Fibroblast of lung (primary cell): ENCODE measurements around the gene HCST. TPM values are rescaled to one million over a fixed set of nuclear protein-coding genes. Genes with fewer than 3 reads are reported as not detected.
A peak's percentile ranks its signal among the peaks of the same experiment; 100 is the strongest.

Experiments used
- DNase-seq, 2 donors: peaks; one replicate each; pipeline versions ENCODE4 v3.0.0 to v3.0.0-alpha.2; 2010; ENCODE audit warnings: low read depth in 2 of 2
- H2AFZ ChIP-seq: 2 replicates; pipeline ENCODE4 v1.5.1; 2012; ENCODE audit warnings: low read length, control low read depth, inconsistent platforms
- H3K27ac ChIP-seq: 2 replicates; pipeline ENCODE4 v1.5.1; 2011; ENCODE audit warnings: low read length, control low read depth; ENCODE audit not compliant: insufficient read depth
- H3K27me3 ChIP-seq: 2 replicates; pipeline ENCODE4 v1.5.1; 2011; ENCODE audit warnings: mild to moderate bottlenecking, low read length; ENCODE audit not compliant: control insufficient read depth, insufficient read depth
- H3K36me3 ChIP-seq: 2 replicates; pipeline ENCODE4 v1.5.1; 2011; ENCODE audit warnings: low read length; ENCODE audit not compliant: control insufficient read depth, insufficient read depth
- H3K4me1 ChIP-seq: 2 replicates; pipeline ENCODE4 v1.5.1; 2011; ENCODE audit warnings: low read length; ENCODE audit not compliant: control insufficient read depth, insufficient read depth; ENCODE audit errors: extremely low read depth
- H3K4me2 ChIP-seq: 2 replicates; pipeline ENCODE4 v1.5.1; 2011; ENCODE audit warnings: low read length, control low read depth; ENCODE audit not compliant: insufficient read depth; ENCODE audit errors: extremely low read depth
- H3K4me3 ChIP-seq, 4 experiments: fragments of 200-600 bp in 1 of 4; sonication (generic) in 1 of 4; replicated peaks in 1 of 4; 2 replicates each; pipeline ENCODE4 v1.5.1; 2011 to 2016; ENCODE audit warnings: low read length in 4 of 4, low read depth in 3 of 4, mild to moderate bottlenecking in 3 of 4, control low read depth in 2 of 4, inconsistent platforms in 1 of 4, mixed read lengths in 1 of 4; ENCODE audit not compliant: insufficient read depth in 1 of 4; ENCODE audit errors: control extremely low read depth in 1 of 4
- H3K79me2 ChIP-seq: 2 replicates; pipeline ENCODE4 v1.5.1; 2012; ENCODE audit warnings: mild to moderate bottlenecking, low read length, inconsistent platforms; ENCODE audit not compliant: control insufficient read depth, insufficient read depth
- H3K9ac ChIP-seq: 2 replicates; pipeline ENCODE4 v1.5.1; 2011; ENCODE audit warnings: mild to moderate bottlenecking, low read length, control low read depth; ENCODE audit not compliant: insufficient read depth
- H3K9me3 ChIP-seq: 2 replicates; pipeline ENCODE4 v1.5.1; 2012; ENCODE audit warnings: low read depth, low read length; ENCODE audit not compliant: control insufficient read depth, insufficient read depth
- H4K20me1 ChIP-seq: 2 replicates; pipeline ENCODE4 v1.5.1; 2011; ENCODE audit warnings: low read length; ENCODE audit not compliant: control insufficient read depth, insufficient read depth; ENCODE audit errors: extremely low read depth
- CTCF ChIP-seq, 2 donors: IDR thresholded peaks in 1 of 2; conservative IDR thresholded peaks in 1 of 2; 1 replicate in 1 of 2; 2 replicates in 1 of 2; pipeline ENCODE4 v1.5.1; 2011 to 2012; ENCODE audit warnings: low read length in 2 of 2, control low read depth in 1 of 2, inconsistent platforms in 1 of 2, low read depth in 1 of 2, mild to moderate bottlenecking in 1 of 2
- EZH2 ChIP-seq: IDR thresholded peaks from 2 replicates; pipeline ENCODE4 v1.5.1; 2012; ENCODE audit warnings: low read length, control low read depth, mild to moderate bottlenecking; ENCODE audit errors: missing control alignments
- polyA plus RNA-seq, 2 donors: library from polyadenylated mRNA; depleted of rRNA in 1 of 2; stranded (reverse) in 1 of 2; unstranded in 1 of 2; fragments of >200 nt; gene quantifications; 2 replicates each; pipeline ENCODE4 v1.2.1, GENCODE V29; 2011 to 2012; ENCODE audit warnings: missing spikeins in 1 of 2
- total RNA-seq: library from RNA; depleted of rRNA; stranded (reverse); fragments of >200 nt; gene quantifications from 2 replicates; pipeline ENCODE4 v1.2.1, GENCODE V29; 2014

HCST gene
- total and polyA plus RNA-seq, 2 donors (not counting 1 experiment from before 2014, with no cell fraction given) = 0.14 to 2.0 TPM

GRCh38 chr19:35895911-35896642 lies 6.3 kb upstream of the HCST start:
- no peak overlapping the region for H2AFZ ChIP-seq
- peaks cover 12% of the 10 kb centered on the region for H3K36me3 ChIP-seq
- no peak overlapping the region for H3K4me2 ChIP-seq
- no peak overlapping the region for H3K27ac ChIP-seq
- H3K79me2 ChIP-seq = peaks cover 4% of the 10 kb centered on the region
- H3K9ac ChIP-seq = no peak overlapping the region
- no peaks in the 10 kb centered on the region for H4K20me1 ChIP-seq
- H3K4me1 ChIP-seq = no peaks in the 10 kb centered on the region
- H3K27me3 ChIP-seq = no peaks in the 10 kb centered on the region
- H3K9me3 ChIP-seq = no peaks in the 10 kb centered on the region
- no peak for TF ChIP-seq EZH2
- no peak for TF ChIP-seq CTCF (conservative IDR thresholded peaks at IDR 0.05 in 1 of 2, IDR thresholded peaks at IDR 0.05 in 1 of 2; ENCODE audit: low read depth in 1 of 2, low read length in 2 of 2)
- H3K4me3 ChIP-seq = no peak overlapping the region
- no peak for DNase-seq

- H2AFZ ChIP-seq = no peak overlapping the region
- no peaks in the 10 kb centered on the region for H4K20me1 ChIP-seq
- no peak overlapping the region for H3K27ac ChIP-seq
- H3K9ac ChIP-seq = no peak overlapping the region
- peaks cover 12% of the 10 kb centered on the region for H3K36me3 ChIP-seq
- no peak for TF ChIP-seq EZH2
- TF ChIP-seq CTCF (conservative IDR thresholded peaks at IDR 0.05 in 1 of 2, IDR thresholded peaks at IDR 0.05 in 1 of 2; ENCODE audit: low read depth in 1 of 2, low read length in 2 of 2) = no peak
- H3K4me3 ChIP-seq = no peak overlapping the region
- H3K79me2 ChIP-seq = peaks cover 4% of the 10 kb centered on the region
- no peak for DNase-seq
- H3K27me3 ChIP-seq = no peaks in the 10 kb centered on the region
- peaks cover under 1% of the 10 kb centered on the region for H3K4me1 ChIP-seq
- no peaks in the 10 kb centered on the region for H3K9me3 ChIP-seq
- H3K4me2 ChIP-seq = no peak overlapping the region
Measured at GRCh38 chr19:35896643-35897040, 5.7 kb upstream of the HCST start.

GRCh38 chr19:35897706-35898451 lies 4.5 kb upstream of the HCST start:
- peak overlapping the region; percentile 75 to 94 (median 80) for H3K4me3 ChIP-seq
- H3K4me2 ChIP-seq = peak overlapping the region; percentile 86

More at GRCh38 chr19:35897706-35898451, 4.5 kb upstream of the HCST start:
- no peak overlapping the region for H2AFZ ChIP-seq
- peaks cover 8% of the 10 kb centered on the region for H3K4me1 ChIP-seq
- H3K27me3 ChIP-seq = no peaks in the 10 kb centered on the region
- no peaks in the 10 kb centered on the region for H4K20me1 ChIP-seq
- H3K27ac ChIP-seq = peak overlapping the region; percentile 36
- no peak for TF ChIP-seq EZH2
- no peak for TF ChIP-seq CTCF (conservative IDR thresholded peaks at IDR 0.05 in 1 of 2, IDR thresholded peaks at IDR 0.05 in 1 of 2; ENCODE audit: low read depth in 1 of 2, low read length in 2 of 2)
- H3K9me3 ChIP-seq = no peaks in the 10 kb centered on the region
- DNase-seq = no peak
- H3K79me2 ChIP-seq = peaks cover 4% of the 10 kb centered on the region
- peaks cover 12% of the 10 kb centered on the region for H3K36me3 ChIP-seq
- peak overlapping the region; percentile 71 for H3K9ac ChIP-seq
